Upper lobe of left lung (tissue), 4 donors: Measurements from ENCODE around the gene STOM.

Source experiments
- POLR2A ChIP-seq, 4 donors: fragments of 450-650 bp; IDR thresholded peaks; one replicate each; pipeline ENCODE4 v1.5.1; 2016 to 2017; ENCODE audit warnings: antibody characterized with exemption in 4 of 4, mild to moderate bottlenecking in 2 of 4
- POLR2AphosphoS5 ChIP-seq, 2 donors: sonication (generic); formaldehyde crosslinking; IDR thresholded peaks; one replicate each; pipeline ENCODE4 v1.5.1; 2017; ENCODE audit warnings: antibody characterized with exemption in 2 of 2
- TF ChIP-seq, protein P1 (sequence below), 6 experiments: fragments of 450-650 bp in 4 of 6; fragments of 200-600 bp in 2 of 6; sonication (generic) in 2 of 6; IDR thresholded peaks; one replicate each; pipeline ENCODE4 v1.5.1; 2016 to 2019; ENCODE audit warnings: antibody characterized with exemption in 6 of 6

- TF ChIP-seq, protein P1, sequence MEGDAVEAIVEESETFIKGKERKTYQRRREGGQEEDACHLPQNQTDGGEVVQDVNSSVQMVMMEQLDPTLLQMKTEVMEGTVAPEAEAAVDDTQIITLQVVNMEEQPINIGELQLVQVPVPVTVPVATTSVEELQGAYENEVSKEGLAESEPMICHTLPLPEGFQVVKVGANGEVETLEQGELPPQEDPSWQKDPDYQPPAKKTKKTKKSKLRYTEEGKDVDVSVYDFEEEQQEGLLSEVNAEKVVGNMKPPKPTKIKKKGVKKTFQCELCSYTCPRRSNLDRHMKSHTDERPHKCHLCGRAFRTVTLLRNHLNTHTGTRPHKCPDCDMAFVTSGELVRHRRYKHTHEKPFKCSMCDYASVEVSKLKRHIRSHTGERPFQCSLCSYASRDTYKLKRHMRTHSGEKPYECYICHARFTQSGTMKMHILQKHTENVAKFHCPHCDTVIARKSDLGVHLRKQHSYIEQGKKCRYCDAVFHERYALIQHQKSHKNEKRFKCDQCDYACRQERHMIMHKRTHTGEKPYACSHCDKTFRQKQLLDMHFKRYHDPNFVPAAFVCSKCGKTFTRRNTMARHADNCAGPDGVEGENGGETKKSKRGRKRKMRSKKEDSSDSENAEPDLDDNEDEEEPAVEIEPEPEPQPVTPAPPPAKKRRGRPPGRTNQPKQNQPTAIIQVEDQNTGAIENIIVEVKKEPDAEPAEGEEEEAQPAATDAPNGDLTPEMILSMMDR (IDR thresholded peaks at IDR 0.05), result no peak
- TF ChIP-seq POLR2AphosphoS5 (IDR thresholded peaks at IDR 0.05), result no peak
- TF ChIP-seq POLR2A (IDR thresholded peaks at IDR 0.05), result no peak
These were observed 75.8 kb downstream of the STOM start for GRCh38 chr9:121294151-121294743.
